NCI-H146 treated with DMSO at 0.1 percent for 48 hours (cell line): ENCODE data around the gene KLF13.

Experiments
- DNase-seq: peaks from one replicate; lab custom pipeline; 2025; ENCODE audit not compliant: unreplicated experiment; lab: John Stamatoyannopoulos, UW

The KLF13 gene

GRCh38 chr15:31377030-31377429 lies 50.4 kb downstream of the KLF13 start:
- no peak for DNase-seq

- DNase-seq, result no peak
Observed at GRCh38 chr15:31378363-31378903, 51.8 kb downstream of the KLF13 start.

GRCh38 chr15:31379042-31379441 lies 52.4 kb downstream of the KLF13 start:
- no peak for DNase-seq

GRCh38 chr15:31379577-31379976 lies 52.9 kb downstream of the KLF13 start:
- DNase-seq, result no peak

GRCh38 chr15:31381801-31382712 lies 55.4 kb downstream of the KLF13 start:
- DNase-seq, result no peak

- no peak for DNase-seq
Observed at GRCh38 chr15:31382713-31383045, 56.0 kb downstream of the KLF13 start.

- no peak for DNase-seq
Observed at GRCh38 chr15:31383139-31383538, 56.5 kb downstream of the KLF13 start.

- no peak for DNase-seq
Observed at GRCh38 chr15:31384568-31384967, 57.9 kb downstream of the KLF13 start.

GRCh38 chr15:31385736-31386135 lies 59.1 kb downstream of the KLF13 start:
- no peak for DNase-seq

- DNase-seq, result no peak
Observed at GRCh38 chr15:31387092-31387478, 60.5 kb downstream of the KLF13 start.

- DNase-seq, result peak; percentile 43
Observed at GRCh38 chr15:31387479-31388118, 61.0 kb downstream of the KLF13 start.

GRCh38 chr15:31389576-31389975 lies 62.9 kb downstream of the KLF13 start:
- no peak for DNase-seq

GRCh38 chr15:31390029-31390428 lies 63.4 kb downstream of the KLF13 start:
- DNase-seq, result no peak

- DNase-seq, result no peak
Observed at GRCh38 chr15:31390777-31391486, 64.3 kb downstream of the KLF13 start.

GRCh38 chr15:31391687-31392671 lies 65.3 kb downstream of the KLF13 start:
- DNase-seq, result peak; percentile 15

GRCh38 chr15:31392761-31393401 lies 66.2 kb downstream of the KLF13 start:
- DNase-seq, result no peak

- peak; percentile 29 for DNase-seq
Observed at GRCh38 chr15:31393444-31394091, 66.9 kb downstream of the KLF13 start.

GRCh38 chr15:31396881-31397560 lies 70.4 kb downstream of the KLF13 start:
- DNase-seq, result peak; percentile 75
